H54 (cell line): ENCODE results near the gene ABCB8.
A peak's percentile ranks its signal among the peaks of the same experiment; 100 is the strongest.

Source experiments
- DNase-seq: peaks from one replicate; pipeline ENCODE4 v3.0.0; 2011; ENCODE audit warnings: low spot score, mixed read lengths; ENCODE audit not compliant: insufficient read length
- FAIRE-seq: peaks from 3 replicates; lab custom pipeline; 2011; peaks lifted over from hg19 to GRCh38; lab: Jason Lieb, UNC
- POLR2A ChIP-seq: IDR thresholded peaks from 2 replicates; pipeline ENCODE4 v1.6.1; 2011; ENCODE audit warnings: low read depth, mild to moderate bottlenecking, low read length

The ABCB8 gene

DNA sequence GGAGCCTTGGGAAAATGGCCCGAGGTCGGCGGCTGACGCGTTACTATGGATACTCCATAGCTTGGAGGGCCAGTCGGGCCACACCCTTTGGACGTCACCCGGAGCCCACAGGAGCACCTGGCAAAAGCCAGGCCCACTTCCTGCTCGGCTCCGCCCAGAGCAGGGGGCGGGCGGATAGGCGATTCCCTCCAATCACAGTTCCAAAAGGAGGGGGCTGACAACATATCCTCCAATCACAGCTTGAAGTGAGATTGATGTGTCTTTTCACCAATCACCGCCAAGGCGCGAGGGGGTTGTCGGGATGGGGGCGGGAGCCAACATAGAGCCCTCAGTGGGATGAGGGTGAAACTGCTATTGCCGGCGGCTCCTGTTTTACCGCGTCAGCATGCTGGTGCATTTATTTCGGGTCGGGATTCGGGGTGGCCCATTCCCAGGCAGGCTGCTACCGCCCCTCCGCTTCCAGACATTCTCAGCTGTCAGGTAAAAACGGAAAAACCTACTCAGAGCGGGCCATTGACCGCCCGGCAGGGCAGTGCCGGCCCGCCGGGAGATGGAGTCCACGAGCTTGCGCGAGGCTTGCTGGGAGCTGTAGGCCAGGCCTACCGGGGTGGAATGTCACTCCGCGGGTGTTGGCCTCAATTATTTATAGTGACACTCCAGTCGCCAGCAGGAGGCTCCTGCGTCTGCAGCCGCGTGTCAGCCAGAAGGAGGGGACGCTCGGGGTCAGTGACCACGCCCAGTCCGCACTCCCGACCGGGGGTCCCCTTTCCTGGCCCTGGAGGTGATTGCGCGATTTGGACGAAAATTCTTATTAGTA, at the start of gene ABCB8:
ABCB8 (plus strand) TSS at position 320 of the 817 bp plus-strand sequence; CDS start at position 386, 66 bp downstream.
- FAIRE-seq (peak; percentile 66), DNase-seq (peak; percentile 99)
- TF ChIP-seq POLR2A: peak; percentile 70; the same call in 1 of the 2 replicates

DNA sequence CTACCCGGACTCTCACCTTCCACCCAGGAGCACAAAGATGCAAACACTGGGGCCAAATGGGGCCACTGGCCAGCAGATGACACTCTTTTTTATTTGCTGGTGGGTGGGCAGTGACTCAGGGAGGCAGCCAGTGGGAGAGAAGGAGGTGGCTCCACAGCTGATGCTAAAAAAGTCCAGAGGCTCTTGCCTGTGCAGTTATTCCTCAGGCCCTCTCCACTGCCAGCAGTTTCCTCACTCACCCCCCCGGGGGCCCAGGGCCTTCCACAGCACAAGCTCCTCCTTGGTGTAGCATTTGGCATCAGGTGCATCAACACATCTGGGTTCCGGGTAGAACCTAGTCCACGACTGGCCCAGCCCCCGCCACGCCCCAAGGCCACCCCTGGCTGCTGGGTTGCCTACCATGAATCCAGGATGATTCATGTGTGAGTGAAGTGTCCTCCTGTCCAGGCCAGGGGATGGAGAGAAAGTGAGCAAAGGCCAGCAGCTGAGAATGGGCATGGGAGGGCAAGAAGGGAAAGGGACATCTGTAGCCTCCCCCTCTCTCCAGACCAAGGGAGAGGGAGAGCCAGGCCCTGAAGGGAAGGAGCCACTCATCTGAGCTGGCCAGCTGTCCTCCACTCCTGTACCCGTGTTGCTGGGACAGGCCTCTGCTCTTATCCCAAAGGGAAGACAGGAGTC, 48.4 kb upstream of the ABCB8 start:
- FAIRE-seq (no peak), DNase-seq (no peak)

DNA sequence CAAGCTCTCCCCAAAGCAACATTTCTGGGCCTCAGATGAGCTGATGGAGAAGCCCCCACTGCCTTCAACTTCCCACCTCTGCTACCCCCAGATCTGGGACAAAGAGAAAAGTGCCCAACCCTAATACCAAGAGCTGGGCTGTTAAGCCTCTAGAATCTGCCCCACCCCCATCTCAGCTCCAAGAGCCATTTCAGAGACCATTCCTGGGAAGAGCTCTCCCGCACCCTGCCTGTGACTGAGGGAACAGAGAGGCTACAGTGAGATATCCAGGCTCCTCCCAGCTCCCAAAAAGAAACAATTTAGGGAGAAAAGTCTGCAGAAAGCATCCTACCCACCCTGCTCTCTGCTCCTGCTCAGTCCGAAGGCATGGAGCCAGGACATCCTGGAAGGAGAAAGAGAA, 47.6 kb upstream of the ABCB8 start:
- TF ChIP-seq POLR2A: no peak
- FAIRE-seq (no peak), DNase-seq (no peak)

More for the DNA sequence above, 48.4 kb upstream of the ABCB8 start:
- no peak for TF ChIP-seq POLR2A

DNA sequence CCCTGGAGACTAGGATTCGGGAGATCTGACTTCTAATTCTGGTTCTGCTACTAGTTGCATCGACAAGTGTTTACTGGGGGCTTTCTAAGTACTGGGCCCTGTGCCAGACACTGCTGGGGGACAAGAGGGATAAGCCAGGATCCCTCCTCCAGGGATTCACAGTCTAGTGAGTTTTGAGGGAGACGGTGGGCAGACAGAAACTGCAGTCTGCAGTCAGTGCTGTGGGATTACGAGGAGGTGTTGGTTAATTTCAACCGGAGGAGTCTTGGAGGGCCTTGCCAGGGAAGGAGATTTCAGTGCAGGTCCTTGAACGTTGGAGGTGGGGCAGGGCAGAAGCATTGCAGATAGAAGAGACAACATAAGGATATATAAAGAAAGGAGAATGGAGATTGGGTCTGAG, 46.6 kb upstream of the ABCB8 start:
- TF ChIP-seq POLR2A: no peak
- no peak for DNase-seq
- FAIRE-seq: no peak

DNA sequence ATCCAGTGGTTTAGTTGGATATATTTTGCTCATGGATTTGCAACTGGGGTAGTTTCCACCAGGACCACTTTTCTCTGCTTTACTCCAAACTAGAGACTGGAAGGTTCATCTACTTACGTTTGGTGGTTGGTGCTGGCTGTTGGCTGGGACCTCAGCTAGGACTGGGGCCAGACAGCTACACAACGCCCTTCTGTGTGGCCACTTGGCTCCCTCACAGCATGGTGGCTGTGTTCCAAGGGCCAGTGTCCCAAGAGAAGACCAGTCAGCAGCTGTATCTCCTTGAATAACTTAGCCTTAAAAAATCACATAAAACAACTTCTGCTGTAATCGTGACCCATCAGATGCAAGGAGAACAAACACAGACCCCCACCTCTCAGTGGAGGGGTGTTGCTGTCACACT, 45.9 kb upstream of the ABCB8 start:
- DNase-seq (no peak), FAIRE-seq (no peak)
- TF ChIP-seq POLR2A: no peak

DNA sequence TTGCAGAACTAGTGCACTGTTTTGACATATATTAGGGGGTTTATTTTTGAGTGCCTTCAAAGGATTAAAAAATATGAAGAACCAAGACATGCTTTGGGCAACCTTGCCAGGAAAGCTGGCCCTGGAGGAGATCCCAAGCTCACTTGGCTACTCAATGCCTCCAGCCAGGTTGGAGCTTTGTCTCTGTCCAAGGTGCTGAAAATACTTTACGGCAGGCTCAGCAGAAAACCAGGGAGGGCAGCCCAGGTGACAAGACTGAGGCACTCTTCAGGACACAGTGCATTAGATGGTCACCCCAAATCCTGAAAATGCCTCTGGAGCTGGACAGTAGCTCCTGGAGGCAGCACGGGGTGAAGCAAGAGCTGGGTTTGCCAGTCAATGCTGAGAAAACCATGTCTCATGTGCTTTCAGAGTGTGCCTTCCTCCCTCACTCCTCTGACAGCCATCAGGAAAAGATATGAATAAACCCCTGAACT, 44.3 kb upstream of the ABCB8 start:
- TF ChIP-seq POLR2A: no peak
- no peak for DNase-seq
- FAIRE-seq: no peak

DNA sequence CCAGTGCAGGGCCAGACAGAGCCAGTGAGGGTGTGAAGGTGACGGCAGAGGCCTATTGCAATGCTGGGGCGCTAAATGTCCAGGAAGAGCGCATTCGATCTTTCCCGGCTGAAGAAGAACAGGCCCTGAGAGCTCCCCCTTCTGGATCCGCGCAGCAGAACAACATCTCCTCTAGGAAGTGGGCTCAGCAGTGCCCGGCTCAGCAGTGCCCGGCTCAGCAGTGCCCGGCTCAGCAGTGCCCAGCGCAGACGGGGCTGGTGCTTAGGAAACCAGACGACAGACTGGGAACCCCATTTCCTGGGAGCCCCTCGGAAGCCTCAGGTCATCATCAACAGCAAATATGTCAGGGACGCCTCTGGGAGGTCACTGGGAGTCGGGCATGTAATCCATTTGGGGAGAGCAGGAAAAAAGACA, 42.1 kb upstream of the ABCB8 start:
- no peak for DNase-seq
- no peak for FAIRE-seq

DNA sequence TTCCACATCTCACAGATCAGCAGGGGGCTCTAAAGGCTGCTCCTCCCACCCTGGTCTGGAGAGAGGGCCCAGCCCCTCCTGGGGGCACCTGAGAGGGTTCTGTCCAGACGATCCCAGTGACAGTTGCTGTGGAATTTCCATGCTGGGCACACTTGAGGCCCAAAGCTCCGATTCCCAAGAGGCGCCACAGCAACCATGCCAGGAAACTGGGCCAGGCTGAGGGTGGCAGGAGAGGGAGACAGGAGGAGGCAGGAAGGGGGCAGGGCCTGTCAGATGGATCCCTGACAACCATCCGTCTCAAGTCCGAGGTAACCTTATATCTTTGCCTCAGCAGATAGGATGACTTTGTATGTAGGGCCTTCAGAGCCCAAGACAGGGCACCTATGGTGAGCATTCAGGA, 41.7 kb upstream of the ABCB8 start:
- no peak for TF ChIP-seq POLR2A
- DNase-seq: no peak
- FAIRE-seq: no peak

More for the DNA sequence above, 42.1 kb upstream of the ABCB8 start:
- TF ChIP-seq POLR2A: no peak

DNA sequence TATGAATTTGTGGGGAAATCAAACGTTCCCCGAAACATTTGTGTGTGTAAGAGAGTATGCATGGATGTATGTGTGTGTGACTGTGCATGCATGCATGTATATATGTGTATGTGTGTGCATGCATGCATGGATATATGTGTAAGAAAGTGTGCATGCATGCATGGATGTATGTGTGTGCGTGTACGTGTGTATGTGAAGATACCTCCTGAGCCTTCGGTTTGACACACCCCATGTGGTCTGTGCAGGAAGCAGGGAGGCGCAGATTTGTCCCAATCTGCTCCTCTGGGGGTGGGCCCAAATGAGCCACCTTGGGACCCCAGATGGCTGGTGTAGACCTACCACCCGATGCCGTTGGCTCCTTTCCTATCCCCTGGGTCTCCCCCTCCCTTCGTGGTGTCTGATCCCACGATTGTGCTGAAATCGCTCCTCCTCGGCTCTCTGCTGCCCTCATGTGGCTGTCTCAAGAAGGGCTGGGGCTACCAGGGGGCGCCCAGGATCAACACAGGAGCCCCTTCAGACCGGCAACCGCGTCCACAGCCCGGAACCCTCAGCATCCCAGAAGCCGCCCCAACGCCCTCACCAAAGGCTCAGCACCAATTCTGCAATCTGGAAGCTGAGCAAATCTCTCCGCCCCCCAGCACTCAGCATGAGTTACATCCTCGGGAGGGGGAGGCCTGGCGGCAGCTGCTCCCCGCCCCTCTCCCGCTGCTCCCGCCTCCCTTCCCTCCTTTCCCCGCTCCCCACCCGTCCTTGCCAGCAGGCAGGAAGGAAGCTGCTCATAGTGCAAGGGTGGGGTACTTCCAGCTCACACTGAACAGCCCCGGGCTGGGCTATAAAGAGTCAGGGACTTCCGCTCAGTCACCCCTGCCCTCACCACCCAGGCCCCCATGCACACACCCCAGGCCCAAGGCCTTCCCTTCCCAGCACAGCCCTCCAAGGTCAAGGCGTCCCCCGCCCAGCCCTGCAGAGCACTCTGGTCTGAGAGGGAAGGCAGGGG, 39.7 kb upstream of the ABCB8 start:
- no peak for DNase-seq
- no peak for TF ChIP-seq POLR2A
- FAIRE-seq: no peak

DNA sequence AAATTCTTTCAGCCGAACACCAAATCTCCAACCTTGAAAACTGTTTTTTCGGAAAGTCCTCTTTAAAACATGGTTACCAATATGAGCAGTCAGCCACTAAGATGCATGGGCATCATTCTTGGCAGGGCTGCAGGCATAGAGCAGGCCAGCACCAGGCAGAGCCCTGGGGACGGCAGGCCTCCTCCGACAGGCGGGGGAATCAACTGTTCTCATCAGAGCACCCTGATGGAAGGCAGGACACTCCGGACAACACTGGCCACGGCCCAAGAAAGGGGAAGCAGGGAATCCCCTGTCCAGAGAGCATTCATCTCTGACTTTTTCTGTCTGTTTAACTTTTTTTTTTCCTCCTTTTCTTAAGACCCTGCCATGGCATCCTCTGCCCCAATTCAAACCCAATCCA, 38.8 kb upstream of the ABCB8 start:
- TF ChIP-seq POLR2A: no peak
- no peak for DNase-seq
- no peak for FAIRE-seq

DNA sequence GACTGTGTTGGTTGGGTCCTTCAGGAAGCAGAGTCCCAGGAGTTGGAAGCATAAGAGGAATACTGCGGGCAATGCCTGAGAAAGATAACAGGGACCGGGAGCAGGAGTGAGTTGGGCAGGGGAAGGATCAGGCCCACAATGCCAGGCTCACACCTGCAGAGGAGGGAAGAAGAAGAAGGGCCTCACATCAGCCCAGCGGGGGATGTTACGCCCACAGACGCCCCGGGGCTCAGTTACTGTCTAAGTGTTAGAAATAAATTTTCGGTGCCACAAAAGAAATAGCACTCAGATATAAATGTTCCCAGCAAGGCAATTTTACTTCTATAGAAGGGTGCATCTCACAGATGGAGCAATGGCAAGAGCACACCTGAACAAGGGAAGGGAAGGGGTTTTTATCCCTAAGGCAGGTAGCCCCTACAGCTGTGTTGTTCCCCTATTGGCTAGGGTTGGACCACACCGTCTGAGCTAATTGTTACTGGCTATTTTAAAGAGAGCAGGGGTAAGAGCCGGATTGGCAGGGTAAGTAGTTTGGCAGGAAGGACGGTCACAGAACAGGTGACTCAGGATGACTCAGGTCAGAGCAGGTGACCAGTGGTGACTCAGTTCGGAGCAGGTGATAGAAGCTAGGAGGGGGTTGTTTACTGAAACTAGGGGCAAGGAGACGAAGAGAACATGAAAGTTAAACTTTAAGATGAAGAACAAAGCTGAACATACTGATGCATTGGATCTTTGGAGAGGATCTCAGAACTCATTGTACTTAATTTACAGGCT, 37.6 kb upstream of the ABCB8 start, which contains the start of gene NOS3:
NOS3 (plus strand) TSS at position 602 of the 771 bp plus-strand sequence. CDS start 2,787 bp downstream, outside the sequence.
- DNase-seq (no peak), FAIRE-seq (no peak)
- no peak for TF ChIP-seq POLR2A

DNA sequence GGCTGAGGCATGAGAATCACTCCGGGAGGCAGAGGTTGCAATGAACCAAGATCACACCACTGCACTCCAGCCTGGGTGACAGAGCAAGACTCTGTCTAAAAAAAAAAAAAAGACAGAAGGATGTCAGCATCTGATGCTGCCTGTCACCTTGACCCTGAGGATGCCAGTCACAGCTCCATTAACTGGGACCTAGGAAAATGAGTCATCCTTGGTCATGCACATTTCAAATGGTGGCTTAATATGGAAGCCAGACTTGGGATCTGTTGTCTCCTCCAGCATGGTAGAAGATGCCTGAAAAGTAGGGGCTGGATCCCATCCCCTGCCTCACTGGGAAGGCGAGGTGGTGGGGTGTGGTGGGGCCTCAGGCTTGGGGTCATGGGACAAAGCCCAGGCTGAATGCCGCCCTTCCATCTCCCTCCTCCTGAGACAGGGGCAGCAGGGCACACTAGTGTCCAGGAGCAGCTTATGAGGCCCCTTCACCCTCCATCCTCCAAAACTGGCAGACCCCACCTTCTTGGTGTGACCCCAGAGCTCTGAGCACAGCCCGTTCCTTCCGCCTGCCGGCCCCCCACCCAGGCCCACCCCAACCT, 36.1 kb upstream of the ABCB8 start:
- no peak for DNase-seq

More for the DNA sequence above, 36.1 kb upstream of the ABCB8 start:
- TF ChIP-seq POLR2A: no peak
- FAIRE-seq: no peak
